Naive thymus-derived CD4-positive, alpha-beta T cell (primary cell): ENCODE results near the gene MLH1. TPM values are rescaled to one million over a fixed set of nuclear protein-coding genes. Genes with fewer than 3 reads are reported as not detected.
"Not testable (repeated sequence)": the region's sequence is repeated elsewhere in the genome, so short reads cannot be mapped to it uniquely, and the experiment has no call there.

Experiments
- ATAC-seq: fragments of 150-1000 bp; cut with Tn5 transposase; 2 replicates; pipeline ENCODE4 v1.10.0; 2021; ENCODE audit warnings: mild to moderate bottlenecking, moderate library complexity
- CTCF ChIA-PET: fragments of 350-600 bp; sonication (Branson Sonifier 250); formaldehyde crosslinking; loops from one replicate; lab custom pipeline; 2021; ENCODE audit warnings: antibody characterized with exemption; lab: Charles Lee
- POLR2A ChIA-PET: fragments of 350-600 bp; sonication (Branson Sonifier 250); formaldehyde crosslinking; loops from one replicate; lab custom pipeline; 2021; ENCODE audit warnings: antibody characterized with exemption, inconsistent platforms; lab: Charles Lee
- DNase-seq, 9 donors: peaks; one replicate each; pipeline versions ENCODE4 v3.0.0 to v3.0.0-alpha.2; 2020 to 2022; ENCODE audit warnings: mixed read lengths in 1 of 9
- H3K27ac ChIP-seq: one replicate; pipeline ENCODE4 v1.7.0; 2013; ENCODE audit warnings: mild to moderate bottlenecking, low read depth, low read length, moderate library complexity
- H3K27me3 ChIP-seq, 2 donors: one replicate each; pipeline ENCODE4 v1.7.0; 2013; ENCODE audit warnings: low read length in 2 of 2, mild to moderate bottlenecking in 2 of 2, moderate library complexity in 2 of 2; ENCODE audit not compliant: control insufficient read depth in 2 of 2, insufficient read depth in 2 of 2
- H3K36me3 ChIP-seq, 3 experiments: 1 replicate in 2 of 3; 2 replicates in 1 of 3; pipeline ENCODE4 v1.7.0; 2013; ENCODE audit warnings: low read length in 3 of 3, mild to moderate bottlenecking in 3 of 3, moderate library complexity in 1 of 3; ENCODE audit not compliant: insufficient read depth in 3 of 3, control insufficient read depth in 2 of 3
- H3K4me1 ChIP-seq, 2 donors: one replicate each; pipeline ENCODE4 v1.7.0; 2013; ENCODE audit warnings: low read length in 2 of 2, mild to moderate bottlenecking in 2 of 2, moderate library complexity in 1 of 2; ENCODE audit not compliant: control insufficient read depth in 2 of 2, insufficient read depth in 2 of 2
- H3K4me3 ChIP-seq: 2 replicates; pipeline ENCODE4 v1.7.0; 2013; ENCODE audit warnings: mild to moderate bottlenecking, low read length
- H3K9me3 ChIP-seq, 3 experiments: 1 replicate in 2 of 3; 2 replicates in 1 of 3; pipeline ENCODE4 v1.7.0; 2013; ENCODE audit warnings: low read length in 3 of 3; ENCODE audit not compliant: control insufficient read depth in 2 of 3
- H3K27ac Mint-ChIP-seq, 9 donors: one replicate each; pipeline ENCODE4 v1.8.0; 2020 to 2022; ENCODE audit warnings: mixed read lengths in 9 of 9, mild to moderate bottlenecking in 8 of 9, moderate library complexity in 5 of 9, inconsistent platforms in 2 of 9
- H3K27me3 Mint-ChIP-seq, 5 donors: one replicate each; pipeline ENCODE4 v1.8.0; 2021 to 2022; ENCODE audit warnings: mixed read lengths in 5 of 5, mild to moderate bottlenecking in 1 of 5
- H3K36me3 Mint-ChIP-seq, 5 donors: one replicate each; pipeline ENCODE4 v1.8.0; 2020 to 2022; ENCODE audit warnings: mixed read lengths in 5 of 5, mild to moderate bottlenecking in 3 of 5, inconsistent platforms in 1 of 5
- H3K4me1 Mint-ChIP-seq, 7 donors: one replicate each; pipeline ENCODE4 v1.8.0; 2020 to 2022; ENCODE audit warnings: mixed read lengths in 7 of 7, mild to moderate bottlenecking in 3 of 7, inconsistent platforms in 1 of 7
- H3K4me3 Mint-ChIP-seq, 10 donors: one replicate each; pipeline ENCODE4 v1.8.0; 2020 to 2022; ENCODE audit warnings: mild to moderate bottlenecking in 10 of 10, mixed read lengths in 10 of 10, moderate library complexity in 6 of 10, inconsistent platforms in 2 of 10
- H3K9me3 Mint-ChIP-seq, 11 donors: one replicate each; pipeline ENCODE4 v1.8.0; 2020 to 2022; ENCODE audit warnings: mixed read lengths in 11 of 11, mild to moderate bottlenecking in 4 of 11, inconsistent platforms in 1 of 11, moderate library complexity in 1 of 11
- intact Hi-C, 2 donors: fragments of 100-400 bp; cut with micrococcal nuclease; formaldehyde crosslinking; loops; one replicate each; pipeline ENCODE4 v1.15.1; 2023
- polyA plus RNA-seq, 2 donors: library from polyadenylated mRNA; unstranded; fragments of 300-500 nt; fragmentation: Illumina TruSeq; gene quantifications; one replicate each; pipeline ENCODE4 v1.2.3, GENCODE V29; 2021
- total RNA-seq, 6 experiments: library from RNA in 5 of 6; stranded (reverse) in 5 of 6; gene quantifications; 1 replicate in 5 of 6; 2 replicates in 1 of 6; pipeline ENCODE4 v1.2.3 and lab custom pipeline; 2021 to 2026

Gene MLH1
- total and polyA plus RNA-seq, 7 experiments from 2014 or later: 20.4 to 42.0 (median 28.6) TPM

DNA sequence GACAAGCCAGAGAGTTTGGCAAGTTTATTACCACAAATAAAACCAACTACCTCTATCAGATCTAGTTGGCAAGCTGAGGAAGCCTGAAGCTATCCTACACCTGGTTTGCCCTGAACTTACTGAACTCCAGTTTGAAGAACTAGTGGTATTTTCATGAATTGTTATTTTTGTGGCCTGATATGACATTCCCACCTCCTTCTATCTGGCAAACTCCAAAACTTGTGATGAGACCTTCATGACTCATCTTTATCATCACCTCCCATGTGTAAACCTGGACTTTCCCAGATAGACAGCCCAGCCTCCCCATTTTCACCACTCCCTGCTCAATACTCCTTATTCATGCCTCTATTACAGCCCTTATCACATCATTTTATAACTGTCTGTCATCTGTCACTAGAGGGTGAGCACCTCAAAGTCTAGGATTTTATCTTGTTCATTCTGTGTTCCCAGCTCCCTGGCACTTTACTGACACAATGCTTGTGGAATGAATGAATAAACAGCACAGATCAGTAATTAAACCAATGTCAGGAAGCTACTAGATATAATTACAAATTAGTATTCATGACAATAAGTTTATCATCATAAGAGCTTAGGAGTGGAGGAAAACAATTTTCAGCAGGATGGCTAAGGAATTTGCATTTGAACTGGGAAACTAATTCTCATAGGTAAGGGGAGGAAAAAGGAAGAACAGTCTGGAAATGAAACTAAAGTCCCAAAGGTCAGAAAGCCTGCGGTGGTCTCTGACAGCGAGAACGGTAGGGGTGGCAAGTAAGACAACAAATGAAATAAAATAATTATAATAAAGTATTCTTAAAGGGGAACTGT is 35.2 kb upstream of the MLH1 start:
- POLR2A ChIA-PET: interaction anchor here (0.5 to 2.4 kb wide), 6 partner anchors 12 to 197 kb away, joined by 3 to 8 read pairs (median 4); partner anchors contain the start of gene TRANK1
- Mint-ChIP-seq H3K4me1 (peaks cover 2 to 12% (median 11%) of the 10 kb centered on the region in 7 donors), H3K4me3 (peak overlapping the region in 4 of 10 donors; percentile 2 to 21 (median 13)), H3K9me3 (no peaks in the 10 kb centered on the region), H3K27ac (peak overlapping the region in 8 of 9 donors; percentile 12 to 88 (median 45)), H3K27me3 (peaks cover 0 to 3% (median 0%) of the 10 kb centered on the region in 5 donors), H3K36me3 (no peaks in the 10 kb centered on the region)
- Histone ChIP-seq H3K4me1 (no peaks in the 10 kb centered on the region), H3K4me3 (no peak overlapping the region), H3K27ac (no peak overlapping the region), H3K36me3 (no peaks in the 10 kb centered on the region), H3K9me3 (no peaks in the 10 kb centered on the region), H3K27me3 (no peaks in the 10 kb centered on the region)
- CTCF ChIA-PET: interaction anchor here (0.6 to 3.2 kb wide), 35 partner anchors 9 to 230 kb away, joined by 3 to 27 read pairs (median 4); partner anchors contain the start of genes EPM2AIP1 and TRANK1
- DNase-seq (no peak), ATAC-seq (no peak)
- intact Hi-C loops: loop anchor here (1.0 to 10.0 kb wide), 14 partner anchors 13 to 991 kb away; partner anchors contain the start of genes TRANK1 (in 2 of the 2), EPM2AIP1 (in 1 of the 2) and MLH1 (in 1 of the 2)

DNA sequence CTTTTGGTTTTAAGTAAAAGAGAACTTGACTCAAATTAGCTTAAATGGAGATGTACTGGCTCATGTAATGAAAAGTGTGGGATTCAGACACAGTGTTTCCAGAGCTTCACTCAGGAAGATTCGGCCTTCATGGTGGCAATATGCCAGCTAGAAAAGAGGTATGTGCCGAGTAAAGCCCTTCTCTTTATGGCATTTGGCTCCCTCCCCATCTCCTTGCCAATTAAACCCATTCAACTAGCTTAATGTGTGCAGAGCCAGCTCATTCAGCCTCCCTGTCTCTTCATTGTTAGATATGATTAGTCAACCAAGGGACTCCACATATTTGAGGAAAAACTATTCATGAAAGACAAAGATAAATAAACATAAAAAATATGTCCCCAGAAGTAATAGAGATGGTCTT is 33.5 kb upstream of the MLH1 start:
- Histone ChIP-seq H3K36me3 (no peaks in the 10 kb centered on the region), H3K27ac (no peak overlapping the region), H3K4me1 (no peaks in the 10 kb centered on the region), H3K4me3 (no peak overlapping the region), H3K9me3 (no peaks in the 10 kb centered on the region), H3K27me3 (no peaks in the 10 kb centered on the region)
- Mint-ChIP-seq H3K27ac (no peak overlapping the region), H3K36me3 (no peaks in the 10 kb centered on the region), H3K4me3 (no peak overlapping the region), H3K9me3 (no peaks in the 10 kb centered on the region), H3K4me1 (peaks cover 2 to 13% (median 11%) of the 10 kb centered on the region in 7 donors), H3K27me3 (no peaks in the 10 kb centered on the region)
- ATAC-seq: no peak
- ChIA-PET CTCF (interaction anchor here (1.0 to 3.2 kb wide), 4 partner anchors 8 to 226 kb away, joined by 3 to 13 read pairs (median 5); no protein-coding TSS in a partner anchor), POLR2A (interaction anchor here (1.6 to 2.4 kb wide), 2 partner anchors 15 to 47 kb away, joined by 5 to 8 read pairs; partner anchors contain the start of gene TRANK1)
- intact Hi-C loops: loop anchor here (2.0 to 10.0 kb wide), 7 partner anchors 15 to 993 kb away; partner anchors contain the start of gene TRANK1 (in 2 of the 2)
- DNase-seq: no peak

DNA sequence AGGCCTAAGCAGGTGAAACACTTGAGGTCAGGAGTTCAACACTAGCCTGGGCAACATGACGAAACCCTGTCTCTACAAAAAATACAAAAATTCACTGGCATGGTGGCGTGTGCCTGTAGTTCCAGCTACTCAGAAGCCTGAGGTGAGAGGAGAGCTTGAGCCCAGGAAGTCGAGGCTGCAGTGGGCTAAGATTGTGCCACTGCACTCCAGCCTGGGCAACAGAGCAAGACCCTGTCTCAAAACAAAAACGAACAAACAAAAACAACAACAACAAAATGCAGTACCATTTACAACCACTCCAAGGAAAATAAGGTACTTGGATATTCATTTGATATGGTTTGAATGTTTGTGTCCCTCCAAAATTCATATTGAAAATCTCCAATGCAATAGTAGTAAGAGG is 32.8 kb upstream of the MLH1 start:
- POLR2A ChIA-PET: interaction anchor here (2.4 kb wide), 1 partner anchor 16 kb away, joined by 8 read pairs; the partner anchor contains the start of gene TRANK1
- DNase-seq (no peak), ATAC-seq (no peak)
- Histone ChIP-seq H3K4me1 (no peaks in the 10 kb centered on the region), H3K27me3 (no peaks in the 10 kb centered on the region), H3K9me3 (no peaks in the 10 kb centered on the region), H3K4me3 (no peak overlapping the region), H3K27ac (no peak overlapping the region), H3K36me3 (no peaks in the 10 kb centered on the region)
- H3K27ac Mint-ChIP-seq: no peak overlapping the region
- CTCF ChIA-PET: interaction anchor here (1.3 to 3.2 kb wide), 2 partner anchors 9 to 85 kb away, joined by 3 to 13 read pairs; no protein-coding TSS in a partner anchor
- no peaks in the 10 kb centered on the region for H3K36me3 Mint-ChIP-seq
- H3K9me3 Mint-ChIP-seq: no peaks in the 10 kb centered on the region
- no peaks in the 10 kb centered on the region for H3K27me3 Mint-ChIP-seq
- peaks cover 2 to 14% (median 11%) of the 10 kb centered on the region in 7 donors for H3K4me1 Mint-ChIP-seq
- intact Hi-C loops: no loop called here
- H3K4me3 Mint-ChIP-seq: no peak overlapping the region

DNA sequence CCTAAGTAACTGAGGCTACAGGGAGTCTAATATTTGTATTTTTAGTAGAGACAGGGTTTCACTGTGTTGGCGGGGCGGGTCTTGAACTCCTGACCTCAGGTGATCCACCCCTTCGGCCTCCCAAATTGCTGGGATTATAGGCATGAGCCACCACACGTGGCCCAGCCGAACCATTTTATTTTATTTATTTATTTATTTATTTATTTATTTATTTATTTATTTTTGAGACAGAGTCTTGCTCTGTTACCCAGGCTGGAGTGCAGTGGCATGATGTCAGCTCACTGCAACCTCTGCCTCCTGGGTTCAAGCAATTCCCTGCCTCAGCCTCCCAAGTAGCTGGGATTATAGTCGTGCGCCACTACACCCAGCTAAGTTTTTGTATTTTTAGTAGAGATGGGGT is 30.3 kb upstream of the MLH1 start:
- H3K27me3 Mint-ChIP-seq, H3K4me3 ChIP-seq, intact Hi-C loops, ATAC-seq, POLR2A ChIA-PET, H3K9me3 Mint-ChIP-seq, H3K36me3 ChIP-seq, H3K27ac ChIP-seq, H3K4me3 Mint-ChIP-seq, CTCF ChIA-PET, H3K4me1 ChIP-seq, H3K36me3 Mint-ChIP-seq, DNase-seq, H3K9me3 ChIP-seq, H3K27me3 ChIP-seq, H3K27ac Mint-ChIP-seq: not testable (repeated sequence)
- H3K4me1 Mint-ChIP-seq: peaks cover under 1 to 11% (median 9%) of the 10 kb centered on the region in 7 donors

DNA sequence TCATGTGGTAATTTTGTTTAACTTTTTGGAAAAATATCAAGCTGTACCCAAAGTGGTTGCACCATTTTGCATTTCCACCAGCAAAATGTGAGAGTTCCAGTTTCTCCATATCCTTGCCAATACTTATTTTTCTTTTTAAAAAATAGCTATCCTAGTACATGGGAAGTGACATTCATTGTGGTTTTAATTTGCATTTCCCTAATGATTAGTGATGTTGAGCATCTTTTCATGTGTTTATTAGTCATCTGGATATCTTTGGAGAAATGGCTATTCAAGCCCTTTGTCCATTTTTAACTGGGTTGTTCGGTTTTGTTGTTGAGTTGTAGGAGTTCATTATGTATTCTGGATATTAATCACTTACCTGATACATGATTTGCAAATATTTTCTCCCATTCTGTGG is 29.0 kb upstream of the MLH1 start:
- H3K27me3 ChIP-seq: no peaks in the 10 kb centered on the region
- Mint-ChIP-seq H3K9me3 (no peaks in the 10 kb centered on the region), H3K4me3 (no peak overlapping the region), H3K36me3 (peaks cover 0 to 3% (median 0%) of the 10 kb centered on the region in 5 donors), H3K4me1 (peaks cover 6 to 8% (median 6%) of the 10 kb centered on the region in 7 donors), H3K27me3 (no peaks in the 10 kb centered on the region), H3K27ac (no peak overlapping the region)
- ChIA-PET POLR2A (interaction anchor here (0.6 kb wide), 1 partner anchor 15 kb away, joined by 4 read pairs; no protein-coding TSS in a partner anchor), CTCF (no interaction called here)
- H3K9me3 ChIP-seq: no peaks in the 10 kb centered on the region
- H3K36me3 ChIP-seq: no peaks in the 10 kb centered on the region
- H3K27ac ChIP-seq: no peak overlapping the region
- intact Hi-C loops: no loop called here
- ATAC-seq: no peak
- no peak for DNase-seq
- H3K4me3 ChIP-seq: no peak overlapping the region
- H3K4me1 ChIP-seq: no peaks in the 10 kb centered on the region

DNA sequence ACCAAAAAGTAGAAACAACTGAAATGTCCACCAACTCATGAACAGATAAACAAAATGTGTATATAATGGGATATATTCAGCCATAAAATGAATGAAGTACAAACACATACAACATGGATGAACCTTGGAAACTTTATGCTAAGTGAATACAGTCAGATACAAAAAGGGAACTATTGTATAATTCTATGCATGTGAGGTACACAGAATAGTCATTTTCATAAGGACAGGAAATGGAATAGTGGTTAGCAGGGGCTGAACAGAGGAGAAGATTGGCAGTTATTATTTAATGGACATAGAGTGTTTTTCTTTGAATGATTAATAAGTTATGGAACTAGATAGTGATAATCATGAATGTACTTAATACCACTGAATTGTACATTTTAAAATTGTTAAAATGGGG is 28.5 kb upstream of the MLH1 start:
- intact Hi-C loops: no loop called here
- no peaks in the 10 kb centered on the region for H3K9me3 ChIP-seq
- H3K4me3 Mint-ChIP-seq: no peak overlapping the region
- no peak overlapping the region for H3K27ac ChIP-seq
- no peaks in the 10 kb centered on the region for H3K9me3 Mint-ChIP-seq
- H3K36me3 Mint-ChIP-seq: peaks cover 0 to 3% (median 0%) of the 10 kb centered on the region in 5 donors
- no peaks in the 10 kb centered on the region for H3K27me3 ChIP-seq
- ChIA-PET POLR2A (no interaction called here), CTCF (no interaction called here)
- peaks cover 0 to 2% of the 10 kb centered on the region in 2 donors for H3K4me1 ChIP-seq
- no peak overlapping the region for H3K27ac Mint-ChIP-seq
- DNase-seq (no peak), ATAC-seq (peak; percentile 36)
- peaks cover 10 to 13% (median 11%) of the 10 kb centered on the region in 7 donors for H3K4me1 Mint-ChIP-seq
- no peak overlapping the region for H3K4me3 ChIP-seq
- no peaks in the 10 kb centered on the region for H3K27me3 Mint-ChIP-seq
- no peaks in the 10 kb centered on the region for H3K36me3 ChIP-seq
